ENCODE results near the gene BTBD9. TPM values are rescaled to one million over a fixed set of nuclear protein-coding genes. Genes with fewer than 3 reads are reported as not detected.

BTBD9 gene
- total and polyA plus RNA-seq, 2 donors (not counting 1 experiment from before 2014, with no cell fraction given): 4.1 to 48.9 TPM

GRCh38 chr6:38178584-38178886 lies 461.2 kb downstream of the BTBD9 start:
- no peak overlapping the region for H3K27ac Mint-ChIP-seq
- POLR2A ChIA-PET: no interaction called here
- WGBS (ENCODE audit: insufficient coverage): no CpG with 5 or more reads among the region's 2 CpGs

GRCh38 chr6:38177882-38178583 lies 461.7 kb downstream of the BTBD9 start:
- WGBS (ENCODE audit: insufficient coverage): 89% methylated on average over 12 of the region's 14 CpGs
- Histone ChIP-seq H3K4me3 (ENCODE audit: control extremely low read depth in 1 of 5, extremely low read depth in 1 of 5, insufficient read depth in 1 of 5, low read depth in 2 of 5, low read length in 4 of 5) (no peak overlapping the region), H4K20me1 (ENCODE audit: control insufficient read depth, insufficient read depth, low read length, poor library complexity, severe bottlenecking) (no peaks in the 10 kb centered on the region), H3K9ac (ENCODE audit: low read length) (no peak overlapping the region), H3K9me3 (ENCODE audit: control extremely low read depth in 1 of 3, control insufficient read depth in 2 of 3, insufficient read depth in 1 of 3, low read length in 2 of 3) (no peaks in the 10 kb centered on the region), H3K4me2 (replicated peaks; ENCODE audit: low read depth, low read length, poor library complexity, severe bottlenecking) (no peak overlapping the region), H3K27ac (ENCODE audit: low read length in 2 of 2) (no peak overlapping the region), H2AFZ (ENCODE audit: insufficient read depth, low read depth, low read length, poor library complexity, severe bottlenecking) (no peak overlapping the region), H3K79me2 (ENCODE audit: control insufficient read depth, insufficient read depth, low read length) (no peaks in the 10 kb centered on the region), H3K27me3 (replicated peaks in 1 of 4; ENCODE audit: control extremely low read depth in 1 of 4, control insufficient read depth in 3 of 4, insufficient read depth in 4 of 4, low read length in 3 of 4) (no peaks in the 10 kb centered on the region), H3K4me1 (ENCODE audit: control insufficient read depth in 2 of 2, insufficient read depth in 2 of 2, low read length in 2 of 2) (no peaks in the 10 kb centered on the region), H3K36me3 (replicated peaks in 1 of 2; ENCODE audit: control extremely low read depth in 1 of 2, control insufficient read depth in 1 of 2, extremely low read depth in 1 of 2, insufficient read depth in 2 of 2, low read length in 1 of 2) (peaks cover 0 to 2% of the 10 kb centered on the region in 2 experiments)
- no peak overlapping the region for H3K27ac Mint-ChIP-seq
- no peak for TF ChIP-seq EZH2 (IDR thresholded peaks at IDR 0.05; ENCODE audit: borderline replicate concordance, insufficient read depth, low read depth, low read length, poor library complexity, severe bottlenecking)
- no peak for TF ChIP-seq CTCF (IDR thresholded peaks at IDR 0.05)
- DNase-seq: no peak
- no peak for ATAC-seq (ENCODE audit: low read depth)
- ChIA-PET CTCF (no interaction called here), POLR2A (no interaction called here)
- no peaks in the 10 kb centered on the region for H3K9me3 Mint-ChIP-seq (ENCODE audit: insufficient read depth)
- H3K4me1 Mint-ChIP-seq: no peaks in the 10 kb centered on the region
- intact Hi-C loops (cut with micrococcal nuclease): no loop called here
- H3K27me3 Mint-ChIP-seq: no peaks in the 10 kb centered on the region
- H3K4me3 Mint-ChIP-seq: no peak overlapping the region

More at GRCh38 chr6:38178584-38178886, 461.2 kb downstream of the BTBD9 start:
- DNase-seq (no peak), ATAC-seq (ENCODE audit: low read depth) (no peak)
- Histone ChIP-seq H4K20me1 (ENCODE audit: control insufficient read depth, insufficient read depth, low read length, poor library complexity, severe bottlenecking) (no peaks in the 10 kb centered on the region), H3K79me2 (ENCODE audit: control insufficient read depth, insufficient read depth, low read length) (no peaks in the 10 kb centered on the region), H3K4me2 (replicated peaks; ENCODE audit: low read depth, low read length, poor library complexity, severe bottlenecking) (no peak overlapping the region), H3K4me1 (ENCODE audit: control insufficient read depth in 2 of 2, insufficient read depth in 2 of 2, low read length in 2 of 2) (no peaks in the 10 kb centered on the region), H3K27ac (ENCODE audit: low read length in 2 of 2) (no peak overlapping the region), H3K9ac (ENCODE audit: low read length) (no peak overlapping the region), H3K4me3 (ENCODE audit: control extremely low read depth in 1 of 5, extremely low read depth in 1 of 5, insufficient read depth in 1 of 5, low read depth in 2 of 5, low read length in 4 of 5) (no peak overlapping the region), H3K9me3 (ENCODE audit: control extremely low read depth in 1 of 3, control insufficient read depth in 2 of 3, insufficient read depth in 1 of 3, low read length in 2 of 3) (no peaks in the 10 kb centered on the region), H2AFZ (ENCODE audit: insufficient read depth, low read depth, low read length, poor library complexity, severe bottlenecking) (no peak overlapping the region), H3K27me3 (replicated peaks in 1 of 4; ENCODE audit: control extremely low read depth in 1 of 4, control insufficient read depth in 3 of 4, insufficient read depth in 4 of 4, low read length in 3 of 4) (no peaks in the 10 kb centered on the region), H3K36me3 (replicated peaks in 1 of 2; ENCODE audit: control extremely low read depth in 1 of 2, control insufficient read depth in 1 of 2, extremely low read depth in 1 of 2, insufficient read depth in 2 of 2, low read length in 1 of 2) (no peaks in the 10 kb centered on the region)
- no peaks in the 10 kb centered on the region for H3K4me1 Mint-ChIP-seq
- H3K9me3 Mint-ChIP-seq (ENCODE audit: insufficient read depth): no peaks in the 10 kb centered on the region
- intact Hi-C loops (cut with micrococcal nuclease): no loop called here
- H3K4me3 Mint-ChIP-seq: no peak overlapping the region
- TF ChIP-seq EZH2 (IDR thresholded peaks at IDR 0.05; ENCODE audit: borderline replicate concordance, insufficient read depth, low read depth, low read length, poor library complexity, severe bottlenecking): no peak
- no peak for TF ChIP-seq CTCF (IDR thresholded peaks at IDR 0.05)
- H3K27me3 Mint-ChIP-seq: no peaks in the 10 kb centered on the region
- CTCF ChIA-PET: no interaction called here

All from B cell (primary cell).